ENCODE results near the gene LIX1.

Gene LIX1

GRCh38 chr5:97071101-97071500 is 71.3 kb downstream of the LIX1 start:
- DNase-seq = no peak

GRCh38 chr5:97070234-97070633 is 72.2 kb downstream of the LIX1 start:
- DNase-seq = no peak

GRCh38 chr5:97067296-97067850 is 75.0 kb downstream of the LIX1 start:
- no peak for DNase-seq

GRCh38 chr5:97065475-97065874 is 76.9 kb downstream of the LIX1 start:
- no peak for DNase-seq

- no peak for DNase-seq
These were observed 79.2 kb downstream of the LIX1 start for GRCh38 chr5:97063251-97063650.

- DNase-seq = no peak
These were observed 80.4 kb downstream of the LIX1 start for GRCh38 chr5:97062046-97062445.

GRCh38 chr5:97056263-97056662 is 86.1 kb downstream of the LIX1 start:
- no peak for DNase-seq

GRCh38 chr5:97049175-97049574 is 93.2 kb downstream of the LIX1 start:
- DNase-seq = no peak

GRCh38 chr5:97047076-97047475 is 95.3 kb downstream of the LIX1 start:
- DNase-seq = no peak

GRCh38 chr5:97046270-97046982 is 96.0 kb downstream of the LIX1 start:
- peak; percentile 72 for DNase-seq

GRCh38 chr5:97044052-97044451 is 98.4 kb downstream of the LIX1 start:
- DNase-seq = peak; percentile 28

- no peak for DNase-seq
These were observed 98.9 kb downstream of the LIX1 start for GRCh38 chr5:97043511-97043910.

GRCh38 chr5:97042996-97043395 is 99.4 kb downstream of the LIX1 start:
- no peak for DNase-seq
